ENCODE data around the gene SLC2A5. TPM values are rescaled to one million over a fixed set of nuclear protein-coding genes. Genes with fewer than 3 reads are reported as not detected.

The SLC2A5 gene
- total and polyA plus RNA-seq, 9 of the 15 experiments (the other 6 are each of a cell fraction or from before 2014, with no cell fraction given): 0.08 TPM; not detected in 8

DNA sequence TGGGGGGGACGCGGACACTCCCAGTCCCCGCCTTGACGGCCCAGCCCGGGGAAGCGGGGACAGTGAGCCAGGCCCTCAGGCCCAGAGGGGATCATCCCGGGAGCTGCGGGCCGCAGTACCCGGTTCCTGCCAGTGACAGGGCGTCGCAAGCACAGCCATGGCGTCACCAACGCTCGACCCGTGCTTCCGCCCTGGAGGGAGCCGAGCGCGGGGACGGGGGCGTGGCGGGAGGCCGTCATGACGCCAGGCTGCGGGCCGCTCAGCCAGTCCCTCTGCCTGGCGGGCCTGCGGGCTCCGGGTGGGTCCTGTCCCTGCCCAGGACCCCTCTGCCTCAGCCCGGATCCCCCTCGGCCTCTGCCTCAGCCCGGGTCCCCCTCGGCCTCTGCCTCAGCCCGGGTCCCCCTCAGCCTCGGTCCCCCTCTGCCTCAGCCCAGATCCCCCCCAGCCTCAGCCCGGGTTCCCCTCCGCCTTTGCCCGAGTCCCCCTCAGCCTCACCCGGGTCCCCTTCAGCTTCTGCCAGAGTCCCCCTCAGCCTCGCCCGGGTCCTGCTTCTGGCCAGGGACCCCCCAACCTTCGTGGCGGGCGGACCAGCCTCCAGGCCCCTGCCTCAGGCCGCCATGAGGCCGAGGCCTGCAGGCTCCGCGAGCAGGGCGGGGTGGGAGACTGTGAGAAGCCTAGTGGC is 2.3 kb upstream of the SLC2A5 start (continued):
- TF ChIP-seq AFF4 (CRISPR knock-in tag; IDR thresholded peaks at IDR 0.05) (no peak), ZNF57 (CRISPR knock-in tag; IDR thresholded peaks at IDR 0.05) (no peak), SIN3A (IDR thresholded peaks at IDR 0.05; ENCODE audit: borderline replicate concordance in 2 of 2, control insufficient read depth in 1 of 2, low read depth in 2 of 2, low read length in 2 of 2) (no peak), ZC3H4 (CRISPR knock-in tag; IDR thresholded peaks at IDR 0.05; ENCODE audit: borderline replicate concordance) (no peak), ZSCAN29 (IDR thresholded peaks at IDR 0.05) (no peak), KLF6 (CRISPR knock-in tag; IDR thresholded peaks at IDR 0.05; ENCODE audit: borderline replicate concordance) (no peak), ZNF217 (CRISPR knock-in tag; IDR thresholded peaks at IDR 0.05) (no peak), ZZZ3 (IDR thresholded peaks at IDR 0.05) (no peak), CXXC5 (CRISPR knock-in tag; IDR thresholded peaks at IDR 0.05) (peak; percentile 63; the same call in 1 of the 2 replicates), SUPT5H (IDR thresholded peaks at IDR 0.05) (no peak), RBM14 (IDR thresholded peaks at IDR 0.05; ENCODE audit: borderline replicate concordance, insufficient read depth, low read depth, low read length) (no peak), NCOA1 (IDR thresholded peaks at IDR 0.05; ENCODE audit: low read depth) (no peak), MYNN (IDR thresholded peaks at IDR 0.05) (no peak), MYNN (CRISPR knock-in tag; IDR thresholded peaks at IDR 0.05) (no peak), GABPA (tag; conservative IDR thresholded peaks at IDR 0.05; ENCODE audit: low read depth) (peak; percentile 65), ATF1 (CRISPR knock-in tag; IDR thresholded peaks at IDR 0.05) (peak; percentile 36; the same call in 1 of the 2 replicates), ATF1 (tag; IDR thresholded peaks at IDR 0.05) (peak; percentile 82), FOXP1 (CRISPR knock-in tag; IDR thresholded peaks at IDR 0.05) (no peak), USF2 (CRISPR knock-in tag; IDR thresholded peaks at IDR 0.05) (no peak), CREB1 (IDR thresholded peaks at IDR 0.05) (peak; percentile 89), CREB1 (CRISPR knock-in tag; IDR thresholded peaks at IDR 0.05) (peak; percentile 86), PHTF2 (CRISPR knock-in tag; IDR thresholded peaks at IDR 0.05) (no peak)
- TF ChIP-seq, protein P1, sequence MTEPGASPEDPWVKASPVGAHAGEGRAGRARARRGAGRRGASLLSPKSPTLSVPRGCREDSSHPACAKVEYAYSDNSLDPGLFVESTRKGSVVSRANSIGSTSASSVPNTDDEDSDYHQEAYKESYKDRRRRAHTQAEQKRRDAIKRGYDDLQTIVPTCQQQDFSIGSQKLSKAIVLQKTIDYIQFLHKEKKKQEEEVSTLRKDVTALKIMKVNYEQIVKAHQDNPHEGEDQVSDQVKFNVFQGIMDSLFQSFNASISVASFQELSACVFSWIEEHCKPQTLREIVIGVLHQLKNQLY (CRISPR knock-in tag; conservative IDR thresholded peaks at IDR 0.05): no peak
- TF ChIP-seq, protein P2, sequence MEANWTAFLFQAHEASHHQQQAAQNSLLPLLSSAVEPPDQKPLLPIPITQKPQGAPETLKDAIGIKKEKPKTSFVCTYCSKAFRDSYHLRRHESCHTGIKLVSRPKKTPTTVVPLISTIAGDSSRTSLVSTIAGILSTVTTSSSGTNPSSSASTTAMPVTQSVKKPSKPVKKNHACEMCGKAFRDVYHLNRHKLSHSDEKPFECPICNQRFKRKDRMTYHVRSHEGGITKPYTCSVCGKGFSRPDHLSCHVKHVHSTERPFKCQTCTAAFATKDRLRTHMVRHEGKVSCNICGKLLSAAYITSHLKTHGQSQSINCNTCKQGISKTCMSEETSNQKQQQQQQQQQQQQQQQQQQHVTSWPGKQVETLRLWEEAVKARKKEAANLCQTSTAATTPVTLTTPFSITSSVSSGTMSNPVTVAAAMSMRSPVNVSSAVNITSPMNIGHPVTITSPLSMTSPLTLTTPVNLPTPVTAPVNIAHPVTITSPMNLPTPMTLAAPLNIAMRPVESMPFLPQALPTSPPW (CRISPR knock-in tag; IDR thresholded peaks at IDR 0.05): no peak; the same call in 1 of the 2 replicates
